ENCODE measurements around the gene ZNF879. TPM values are rescaled to one million over a fixed set of nuclear protein-coding genes. Genes with fewer than 3 reads are reported as not detected.

The ZNF879 gene
- total RNA-seq, 1 experiment from 2014 or later, result 2.0 TPM

DNA sequence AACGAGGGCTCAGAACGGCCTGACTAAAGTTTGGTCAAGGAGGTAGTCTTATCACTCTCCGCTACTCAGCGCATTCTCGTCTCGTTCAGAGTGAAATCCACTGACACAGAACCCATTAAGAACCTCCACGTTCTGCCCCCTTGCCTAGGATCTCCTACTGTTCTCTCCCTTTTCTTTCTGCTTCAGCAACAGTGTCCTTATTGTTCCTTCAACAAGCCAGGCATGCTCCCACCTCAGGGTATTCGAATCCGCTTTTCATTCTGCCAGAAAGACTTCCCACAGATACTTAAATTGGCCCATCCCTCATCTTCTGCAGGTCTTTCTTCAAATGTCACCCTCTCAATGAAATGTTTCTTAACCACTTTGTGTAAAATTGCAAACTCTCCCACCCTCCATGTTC is 32.2 kb downstream of the ZNF879 start:
- Histone ChIP-seq H3K36me3 (replicated peaks; ENCODE audit: control insufficient read depth, insufficient read depth, low read length) (no peaks in the 10 kb centered on the region), H3K27me3 (ENCODE audit: control insufficient read depth, insufficient read depth, low read length) (no peaks in the 10 kb centered on the region), H3K4me3 (ENCODE audit: insufficient read depth, low read depth, low read length) (no peak overlapping the region)
- DNase-seq, result no peak

DNA sequence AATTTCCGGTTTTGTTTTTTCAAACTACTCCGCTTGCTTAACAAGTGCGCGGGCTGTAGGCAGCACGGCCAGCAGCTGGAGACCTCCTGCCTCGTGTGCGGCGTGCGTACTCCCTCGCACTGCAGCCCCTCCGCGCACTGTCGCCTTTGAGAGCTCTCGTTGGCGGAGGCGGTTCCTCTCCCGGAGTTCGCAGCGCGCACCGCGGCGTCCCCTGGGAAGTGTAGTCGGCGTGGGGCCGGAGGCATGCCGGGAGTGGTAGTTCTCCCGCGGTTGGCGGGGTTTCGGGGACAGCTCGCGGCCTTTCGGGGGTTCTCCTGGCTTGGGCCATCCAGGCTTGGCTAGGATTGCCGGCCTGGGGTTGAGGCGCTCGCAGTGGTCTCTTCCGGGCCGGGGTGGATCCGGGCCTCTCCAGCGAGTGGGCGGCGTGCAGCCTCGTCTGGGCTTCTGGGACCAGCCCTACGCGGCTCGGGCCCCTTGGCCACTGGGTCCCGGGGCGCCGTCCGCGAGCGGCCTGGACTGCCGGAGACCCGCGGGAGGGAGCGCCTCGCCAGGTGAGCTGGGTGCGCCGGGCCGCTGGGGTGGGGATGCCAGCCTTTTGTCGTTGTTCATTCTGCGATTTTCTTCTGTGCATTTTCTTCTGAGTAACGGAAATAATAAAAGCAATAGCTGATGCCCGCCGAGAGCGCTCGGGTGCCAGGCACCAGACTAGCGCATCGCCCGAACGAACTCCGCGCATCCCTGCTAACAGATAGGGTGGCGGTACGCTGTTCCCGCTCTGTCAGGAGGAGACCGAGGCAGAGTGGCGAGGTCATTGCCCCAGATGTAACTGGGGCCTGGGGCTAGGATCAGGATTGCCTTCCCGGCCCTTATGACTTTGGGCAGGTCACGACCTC is 36.8 kb downstream of the ZNF879 start, which contains the start of gene ZNF354C:
Gene ZNF354C (plus strand): TSS at position 258 of the 893 bp plus-strand sequence. CDS start 1,696 bp downstream, outside the sequence.
- Histone ChIP-seq H3K4me3 (ENCODE audit: insufficient read depth, low read depth, low read length) (peak within 1 kb of the TSS; percentile 32; the same call in 1 of the 2 replicates), H3K27me3 (ENCODE audit: control insufficient read depth, insufficient read depth, low read length) (no peaks in the 10 kb centered on the region), H3K36me3 (replicated peaks; ENCODE audit: control insufficient read depth, insufficient read depth, low read length) (no peaks in the 10 kb centered on the region)
- peak; percentile 31 for DNase-seq

DNA sequence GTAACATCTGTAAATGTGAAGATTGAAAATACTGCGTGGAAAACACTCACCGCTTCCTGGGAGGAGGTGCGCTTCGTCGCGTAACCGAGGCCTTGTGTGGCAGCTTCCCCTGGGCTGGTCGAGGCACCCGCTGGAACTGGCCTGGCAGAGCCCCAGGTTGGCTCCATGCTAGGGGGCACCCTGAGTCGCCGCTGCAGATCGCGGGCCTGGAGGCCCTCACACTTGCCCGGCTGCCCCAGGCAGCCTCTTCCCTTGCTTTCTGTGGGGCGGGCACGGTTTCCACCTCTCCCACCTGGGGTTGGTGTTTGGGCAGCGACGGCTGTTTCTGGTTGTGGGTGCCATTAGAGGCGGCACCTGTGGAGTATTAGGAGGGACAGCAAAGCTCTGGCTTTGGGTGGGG is 37.4 kb downstream of the ZNF879 start:
- Histone ChIP-seq H3K27me3 (ENCODE audit: control insufficient read depth, insufficient read depth, low read length) (no peaks in the 10 kb centered on the region), H3K36me3 (replicated peaks; ENCODE audit: control insufficient read depth, insufficient read depth, low read length) (no peaks in the 10 kb centered on the region), H3K4me3 (ENCODE audit: insufficient read depth, low read depth, low read length) (no peak overlapping the region)
- no peak for DNase-seq

DNA sequence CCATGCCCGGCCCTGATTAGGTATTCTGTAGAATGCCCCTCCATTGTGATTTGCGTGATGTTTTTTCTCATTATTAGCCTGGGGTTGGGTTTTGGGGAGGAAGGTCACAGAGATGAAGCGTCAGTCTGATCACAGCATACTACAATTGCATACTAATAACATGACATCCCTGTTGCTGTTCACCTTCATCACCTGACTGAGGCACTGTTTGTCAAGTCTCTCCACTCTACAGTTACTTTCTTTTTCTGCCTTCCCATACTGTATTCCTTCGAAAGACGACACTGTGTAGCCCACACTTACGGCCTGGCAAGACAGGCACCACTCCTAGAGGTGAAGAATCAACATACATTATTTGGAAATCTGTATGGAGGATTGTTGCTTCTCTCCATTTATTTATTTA is 42.1 kb downstream of the ZNF879 start:
- H3K27me3 ChIP-seq (ENCODE audit: control insufficient read depth, insufficient read depth, low read length), result no peaks in the 10 kb centered on the region
- no peak overlapping the region for H3K4me3 ChIP-seq (ENCODE audit: insufficient read depth, low read depth, low read length)
- H3K36me3 ChIP-seq (replicated peaks; ENCODE audit: control insufficient read depth, insufficient read depth, low read length), result no peaks in the 10 kb centered on the region
- DNase-seq, result no peak

DNA sequence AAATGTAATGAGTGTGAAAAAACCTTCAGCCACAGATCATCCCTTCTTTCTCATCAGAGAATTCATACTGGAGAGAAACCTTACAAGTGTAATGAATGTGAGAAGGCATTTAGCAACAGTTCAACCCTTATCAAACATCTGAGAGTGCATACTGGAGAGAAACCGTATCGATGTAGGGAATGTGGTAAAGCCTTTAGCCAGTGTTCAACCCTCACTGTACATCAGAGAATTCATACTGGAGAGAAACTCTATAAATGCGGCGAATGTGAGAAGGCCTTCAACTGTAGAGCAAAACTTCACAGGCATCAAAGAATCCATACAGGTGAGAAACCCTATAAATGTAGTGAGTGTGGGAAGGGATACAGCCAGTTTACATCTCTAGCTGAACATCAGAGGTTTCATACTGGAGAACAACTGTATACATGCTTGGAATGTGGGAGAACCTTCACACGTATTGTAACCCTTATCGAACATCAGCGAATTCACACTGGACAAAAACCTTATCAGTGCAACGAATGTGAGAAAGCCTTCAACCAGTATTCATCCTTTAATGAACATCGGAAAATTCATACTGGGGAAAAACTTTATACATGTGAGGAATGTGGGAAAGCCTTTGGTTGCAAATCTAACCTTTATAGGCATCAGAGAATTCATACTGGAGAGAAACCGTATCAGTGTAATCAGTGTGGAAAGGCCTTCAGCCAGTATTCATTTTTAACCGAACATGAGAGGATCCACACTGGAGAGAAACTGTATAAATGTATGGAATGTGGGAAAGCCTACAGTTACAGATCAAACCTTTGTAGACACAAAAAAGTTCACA is 55.8 kb downstream of the ZNF879 start:
- Histone ChIP-seq H3K4me3 (ENCODE audit: insufficient read depth, low read depth, low read length) (no peak overlapping the region), H3K36me3 (replicated peaks; ENCODE audit: control insufficient read depth, insufficient read depth, low read length) (no peaks in the 10 kb centered on the region), H3K27me3 (ENCODE audit: control insufficient read depth, insufficient read depth, low read length) (no peaks in the 10 kb centered on the region)
- no peak for DNase-seq

DNA sequence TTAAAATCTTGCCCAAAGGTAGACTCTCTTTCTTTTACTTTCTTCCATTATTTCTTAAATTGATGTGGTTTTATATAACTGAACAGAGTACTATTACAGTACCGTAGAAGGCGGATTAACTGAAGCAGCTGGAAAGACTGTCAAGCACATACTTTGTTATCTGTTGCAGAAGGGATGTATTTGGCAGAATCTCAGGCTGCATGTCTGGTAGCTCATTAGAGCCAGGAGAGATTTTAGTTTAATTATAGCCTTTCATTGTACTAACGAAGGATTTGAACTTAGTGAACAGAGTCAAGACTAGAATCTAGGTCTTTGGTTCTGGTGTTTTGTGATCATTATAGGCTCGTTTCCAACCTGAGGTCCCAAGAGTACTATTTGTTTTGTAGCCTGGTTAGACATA is 57.1 kb downstream of the ZNF879 start:
- H3K27me3 ChIP-seq (ENCODE audit: control insufficient read depth, insufficient read depth, low read length), result no peaks in the 10 kb centered on the region
- H3K4me3 ChIP-seq (ENCODE audit: insufficient read depth, low read depth, low read length), result no peak overlapping the region
- no peaks in the 10 kb centered on the region for H3K36me3 ChIP-seq (replicated peaks; ENCODE audit: control insufficient read depth, insufficient read depth, low read length)
- no peak for DNase-seq

Other genes starting within 250 kb of the ZNF879 start
- 2.7 and 11.7 TPM in 2 replicates for gene ZNF354B, start 163.9 kb upstream of the ZNF879 start, total RNA-seq (2014; rRNA removed; shearing (Covaris generic))
- gene ZFP2, start 127.9 kb upstream of the ZNF879 start, total RNA-seq (2014; rRNA removed; shearing (Covaris generic)), result 0.28 and 1.3 TPM in 2 replicates
- gene ZNF454, start 82.6 kb upstream of the ZNF879 start, total RNA-seq (2014; rRNA removed; shearing (Covaris generic)), result 0.14 and 1.3 TPM in 2 replicates
- not detected in 2 replicates for gene GRM6, start 28.5 kb upstream of the ZNF879 start, total RNA-seq (2014; rRNA removed; shearing (Covaris generic))
- 0.03 and 0.07 TPM in 2 replicates for gene ZNF354C, start 36.6 kb downstream of the ZNF879 start, total RNA-seq (2014; rRNA removed; shearing (Covaris generic))

Data from H7 (cell line).